ENCODE measurements around the gene NDUFV2.
"Not testable (repeated sequence)": the region's sequence is repeated elsewhere in the genome, so short reads cannot be mapped to it uniquely, and the experiment has no call there.

The NDUFV2 gene

DNA sequence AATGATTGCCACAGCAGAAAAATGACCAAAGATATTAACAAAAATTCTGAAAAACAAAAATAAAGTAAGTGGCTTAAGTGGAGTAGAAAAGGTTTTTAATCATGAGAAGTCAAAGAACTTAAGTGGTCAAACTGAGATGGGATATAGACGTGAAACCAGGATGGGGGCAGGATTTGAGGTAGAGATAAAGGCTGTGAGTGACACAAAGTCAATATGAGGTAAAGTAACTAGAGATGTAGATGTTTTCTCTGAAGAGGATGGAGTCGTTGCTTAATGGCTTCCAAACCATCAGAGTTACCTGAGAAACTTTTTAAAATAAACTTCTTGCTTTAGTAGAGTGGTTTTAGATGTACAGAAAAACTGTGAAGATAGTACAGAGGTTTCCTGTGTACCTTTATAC, 55.3 kb downstream of the NDUFV2 start:
- DNase-seq, result no peak

DNA sequence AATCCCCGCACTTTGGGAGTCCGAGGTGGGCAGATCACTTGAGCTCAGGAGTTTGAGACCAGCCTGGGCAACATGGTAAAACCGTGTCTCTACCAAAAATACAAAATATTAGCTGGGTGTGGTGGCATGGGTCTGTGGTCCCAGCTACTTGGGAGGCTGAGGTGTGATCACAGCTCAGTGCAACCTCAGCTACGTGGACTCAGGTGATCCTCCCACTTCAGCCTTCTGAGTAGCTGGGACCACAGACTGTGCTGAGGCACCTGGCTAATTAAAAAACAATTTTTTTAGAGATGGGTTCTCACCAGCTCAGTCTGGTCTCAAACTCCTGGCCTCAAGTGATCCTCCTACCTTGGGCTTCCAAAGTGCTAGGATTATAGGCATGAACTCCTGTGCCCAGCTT, 57.5 kb downstream of the NDUFV2 start:
- DNase-seq, result no peak

DNA sequence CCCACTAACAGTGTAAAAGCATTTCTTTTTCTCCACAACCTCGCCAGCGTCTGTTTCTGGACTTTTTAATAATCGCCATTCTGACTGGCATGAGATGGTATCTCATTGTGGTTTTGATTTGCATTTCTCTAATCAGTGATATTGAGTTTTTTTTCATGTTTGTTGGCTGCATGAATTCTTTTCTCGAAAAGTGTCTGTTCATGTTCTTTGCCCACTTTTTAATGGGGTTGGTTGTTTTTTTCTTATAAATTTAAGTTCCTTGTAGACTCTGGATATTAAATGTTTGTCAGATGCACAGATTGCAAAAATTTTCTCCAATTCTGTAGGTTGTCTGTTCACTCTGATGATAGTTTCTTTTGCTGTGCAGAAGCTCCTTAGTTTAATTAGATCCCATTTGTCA, 60.2 kb downstream of the NDUFV2 start:
- DNase-seq, result not testable (repeated sequence)

DNA sequence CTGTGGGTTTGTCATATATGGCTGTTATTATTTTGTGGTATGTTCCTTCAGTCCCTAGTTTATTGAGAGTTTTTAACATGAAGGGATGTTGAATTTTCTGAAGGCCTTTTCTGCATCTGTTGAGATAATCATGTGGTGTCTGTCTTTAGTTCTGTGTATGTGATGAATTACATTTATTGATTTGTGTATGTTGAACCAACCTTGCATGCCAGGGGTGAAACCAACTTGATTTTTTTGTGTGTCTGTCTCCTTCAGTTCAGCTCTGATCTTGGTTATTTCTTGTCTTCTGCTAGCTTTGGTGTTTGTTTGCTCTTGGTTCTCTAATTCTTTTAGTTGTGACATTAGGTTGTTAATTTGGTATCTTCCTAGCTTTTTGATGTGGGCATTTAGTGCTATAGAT, 61.6 kb downstream of the NDUFV2 start:
- not testable (repeated sequence) for DNase-seq

DNA sequence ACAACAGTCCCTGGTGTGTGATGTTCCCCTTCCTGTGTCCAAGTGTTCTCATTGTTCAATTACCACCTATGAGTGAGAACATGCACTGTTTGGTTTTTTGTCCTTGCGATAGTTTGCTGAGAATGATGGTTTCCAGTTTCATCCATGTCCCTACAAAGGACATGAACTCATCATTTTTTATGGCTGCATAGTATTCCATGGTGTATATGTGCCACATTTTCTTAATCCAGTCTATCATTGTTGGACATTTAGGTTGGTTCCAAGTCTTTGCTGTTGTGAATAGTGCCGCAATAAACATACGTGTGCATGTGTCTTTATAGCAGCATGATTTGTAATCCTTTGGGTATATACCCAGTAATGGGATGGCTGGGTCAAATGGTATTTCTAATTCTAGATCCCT, 63.4 kb downstream of the NDUFV2 start:
- not testable (repeated sequence) for DNase-seq

DNA sequence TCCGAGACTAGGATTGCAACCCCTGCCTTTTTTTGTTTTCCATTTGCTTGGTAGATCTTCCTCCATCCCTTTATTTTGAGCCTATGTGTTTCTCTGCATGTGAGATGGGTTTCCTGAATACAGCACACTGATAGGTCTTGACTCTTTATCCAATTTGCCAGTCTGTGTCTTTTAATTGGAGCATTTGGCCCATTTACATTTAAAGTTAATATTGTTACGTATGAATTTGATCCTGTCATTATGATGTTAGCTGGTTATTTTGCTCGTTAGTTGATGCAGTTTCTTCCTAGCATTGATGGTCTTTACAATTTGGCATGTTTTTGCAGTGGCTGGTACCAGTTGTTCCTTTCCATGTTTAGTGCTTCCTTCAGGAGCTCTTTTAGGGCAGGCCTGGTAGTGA, 67.0 kb downstream of the NDUFV2 start:
- DNase-seq, result not testable (repeated sequence)

DNA sequence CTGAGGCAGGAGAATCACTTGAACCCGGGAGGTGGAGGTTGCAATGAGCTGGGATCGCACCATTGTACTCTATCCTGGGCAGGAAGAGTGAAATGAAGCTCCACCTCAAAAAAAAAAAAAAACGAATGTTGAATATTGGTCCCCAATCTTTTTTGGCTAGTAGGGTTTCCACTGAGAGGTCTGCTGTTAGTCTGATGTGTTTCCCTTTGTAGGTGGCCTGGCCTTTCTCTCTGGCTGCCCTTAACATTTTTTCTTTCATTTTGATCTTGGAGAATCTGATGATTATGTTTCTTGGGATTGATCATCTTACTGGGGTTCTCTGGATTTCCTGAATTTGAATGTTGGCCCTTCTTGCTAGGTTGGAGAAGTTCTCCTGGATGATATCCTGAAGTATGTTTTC, 69.4 kb downstream of the NDUFV2 start:
- DNase-seq, result not testable (repeated sequence)

DNA sequence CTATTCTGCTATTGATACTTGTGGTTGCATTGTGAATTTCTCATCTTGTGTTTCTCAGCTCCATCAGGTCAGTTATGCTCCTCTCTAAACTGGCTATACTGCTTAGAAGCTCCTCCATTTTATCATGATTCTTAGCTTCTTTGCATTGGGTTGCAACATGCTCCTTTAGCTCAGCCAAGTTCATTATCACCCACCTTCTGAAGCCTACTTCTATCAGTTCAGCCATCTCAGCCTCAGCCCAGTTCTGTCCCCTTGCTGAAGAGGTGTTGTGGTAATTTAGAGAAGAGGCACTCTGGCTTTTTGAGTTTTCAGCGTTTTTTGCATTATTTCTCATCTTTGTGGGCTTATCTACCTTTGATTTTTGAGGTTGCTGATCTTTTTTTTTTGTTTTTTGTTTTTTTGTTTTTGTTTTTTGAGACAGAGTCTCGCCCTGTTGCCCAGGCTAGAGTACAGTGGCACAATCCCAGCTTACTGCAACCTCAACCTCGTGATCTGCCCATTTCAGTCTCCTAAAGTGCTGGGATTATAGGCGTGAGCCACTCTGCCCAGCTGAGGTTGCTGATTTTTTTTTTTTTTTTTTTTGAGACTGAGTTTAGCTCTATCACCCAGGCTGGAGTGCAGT, 70.1 kb downstream of the NDUFV2 start:
- no peak for DNase-seq

DNA sequence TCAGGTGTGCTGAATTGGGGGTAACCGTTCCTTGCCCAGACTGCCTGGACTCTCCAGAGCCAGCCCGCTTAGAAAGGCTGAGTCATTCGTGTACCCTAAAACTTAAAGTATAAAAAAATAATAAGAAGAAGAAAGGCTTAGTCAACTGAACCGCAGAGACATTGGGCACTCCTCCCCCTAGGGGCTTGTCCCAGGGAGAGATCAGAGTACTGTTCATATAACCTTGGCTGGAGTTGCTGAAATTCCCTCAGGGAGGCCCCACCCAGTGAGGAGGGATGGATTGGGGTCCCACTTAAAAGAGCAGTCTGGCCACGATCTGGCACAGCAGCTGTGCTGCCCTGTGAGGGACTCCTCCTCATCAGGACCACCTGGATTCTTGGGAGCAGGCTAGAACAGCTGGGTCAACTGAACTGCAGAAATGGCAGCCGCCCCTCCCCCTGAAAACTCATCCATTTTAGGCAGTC, 71.3 kb downstream of the NDUFV2 start:
- DNase-seq, result no peak

DNA sequence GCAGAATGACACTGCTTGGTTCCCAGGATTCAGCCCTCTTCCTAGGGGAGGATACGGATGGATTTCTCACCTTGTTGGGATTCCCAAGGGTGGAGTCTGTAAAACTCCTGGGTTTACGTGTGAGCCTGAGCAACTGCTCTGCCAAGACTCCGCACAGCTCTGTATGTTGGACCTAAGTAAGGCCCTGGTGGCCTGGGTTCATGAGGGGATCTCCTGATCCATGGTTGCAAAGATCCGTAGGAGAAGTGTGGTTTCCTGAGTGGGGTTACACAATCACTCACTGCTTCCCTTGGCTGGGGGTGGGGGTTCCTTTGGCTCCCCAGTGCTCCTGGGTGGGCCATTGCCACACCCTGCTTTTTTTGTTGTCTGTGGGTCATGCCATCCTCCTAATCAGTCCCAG, 71.8 kb downstream of the NDUFV2 start:
- DNase-seq, result no peak

DNA sequence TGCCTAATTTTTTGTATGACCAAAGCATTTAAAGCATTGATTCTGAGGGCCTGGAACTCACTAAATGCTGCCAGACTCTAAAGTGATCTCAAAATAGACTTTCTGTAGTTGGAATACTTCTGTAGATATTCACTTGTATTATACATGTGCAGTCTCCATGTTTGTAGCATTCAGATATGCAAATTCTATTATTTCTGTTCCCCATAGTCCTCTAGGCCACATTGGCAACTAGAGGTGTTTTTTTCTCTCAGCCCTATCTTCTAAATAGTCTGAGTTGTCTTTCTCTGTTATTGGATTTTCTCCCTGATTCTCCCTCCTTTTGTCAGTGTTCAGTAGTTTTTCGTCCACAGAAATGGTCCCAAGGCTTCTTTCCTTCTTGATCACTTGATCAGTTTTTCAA, 72.6 kb downstream of the NDUFV2 start:
- DNase-seq, result no peak

DNA sequence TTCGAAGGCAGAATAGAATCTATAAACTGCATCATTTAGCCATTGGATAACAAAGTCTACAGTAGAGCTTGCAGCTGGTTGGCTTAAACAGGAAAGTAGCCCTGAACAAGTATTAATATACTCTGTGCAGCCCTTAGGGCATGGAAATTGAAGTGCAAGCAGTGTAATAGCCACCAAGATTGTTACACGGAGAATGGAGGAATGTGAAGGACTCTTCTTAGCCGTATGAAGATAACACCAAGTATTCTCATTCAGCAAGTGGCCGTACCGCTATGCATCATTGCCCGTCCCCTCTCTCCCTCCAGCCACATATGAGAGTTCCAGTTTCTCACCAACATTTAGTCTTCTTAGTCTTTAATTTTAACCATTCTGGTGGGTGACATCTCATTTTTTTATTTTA, 74.5 kb downstream of the NDUFV2 start:
- DNase-seq, result no peak

DNA sequence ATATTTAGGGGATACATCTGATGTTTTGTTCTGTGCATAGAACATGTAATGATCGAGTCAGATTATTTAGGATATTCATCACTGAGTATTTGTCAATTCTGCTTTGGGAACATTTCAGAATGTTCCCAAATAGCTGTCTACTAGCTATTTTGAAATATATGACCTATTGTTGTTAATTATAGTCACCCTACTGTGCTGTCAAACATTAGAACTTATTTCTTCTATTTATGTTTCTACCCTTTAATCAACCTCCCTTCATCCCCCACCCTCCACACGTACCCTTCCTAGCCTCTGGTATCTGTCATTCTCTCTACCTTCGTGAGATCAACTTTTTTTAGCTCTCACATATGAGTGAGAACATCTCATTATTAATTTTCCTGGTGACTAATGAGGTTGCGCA, 75.0 kb downstream of the NDUFV2 start:
- DNase-seq, result no peak

DNA sequence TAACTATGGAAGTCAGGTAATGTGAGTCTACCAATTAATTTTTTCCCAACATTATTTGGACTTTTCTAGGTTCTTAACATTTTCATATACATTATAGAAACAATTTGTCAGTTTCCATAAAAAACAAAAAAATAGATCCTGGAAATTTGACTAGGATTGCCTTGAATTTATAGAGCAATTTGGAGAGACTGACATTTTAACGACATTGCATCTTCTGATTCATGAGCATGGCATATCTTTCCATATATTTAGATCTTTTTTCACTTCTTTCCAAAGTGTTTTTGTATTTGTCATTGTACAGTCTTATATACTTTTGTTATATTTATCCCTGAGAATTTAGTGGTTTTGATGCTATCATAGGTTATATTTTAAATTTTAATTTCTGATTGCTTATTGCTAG, 76.1 kb downstream of the NDUFV2 start:
- DNase-seq, result no peak

DNA sequence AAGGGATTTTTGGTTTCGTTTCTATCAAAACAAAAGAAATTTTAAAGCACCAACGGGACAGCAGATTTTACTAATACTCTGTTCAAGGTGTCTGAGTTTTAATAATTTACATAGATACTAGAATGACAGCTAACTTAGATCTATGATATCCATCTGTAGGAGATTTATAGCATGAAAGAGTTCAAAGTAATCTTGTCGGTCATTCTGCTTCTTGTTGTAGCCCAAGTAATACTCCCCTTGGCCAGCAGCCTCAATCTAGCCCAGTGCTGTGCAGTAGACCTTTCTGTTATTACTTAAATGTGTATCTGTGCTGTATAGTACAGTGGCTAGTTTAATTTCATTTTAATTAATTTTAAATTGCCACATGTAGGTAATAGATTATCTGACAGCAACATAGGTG, 78.8 kb downstream of the NDUFV2 start:
- no peak for DNase-seq

DNA sequence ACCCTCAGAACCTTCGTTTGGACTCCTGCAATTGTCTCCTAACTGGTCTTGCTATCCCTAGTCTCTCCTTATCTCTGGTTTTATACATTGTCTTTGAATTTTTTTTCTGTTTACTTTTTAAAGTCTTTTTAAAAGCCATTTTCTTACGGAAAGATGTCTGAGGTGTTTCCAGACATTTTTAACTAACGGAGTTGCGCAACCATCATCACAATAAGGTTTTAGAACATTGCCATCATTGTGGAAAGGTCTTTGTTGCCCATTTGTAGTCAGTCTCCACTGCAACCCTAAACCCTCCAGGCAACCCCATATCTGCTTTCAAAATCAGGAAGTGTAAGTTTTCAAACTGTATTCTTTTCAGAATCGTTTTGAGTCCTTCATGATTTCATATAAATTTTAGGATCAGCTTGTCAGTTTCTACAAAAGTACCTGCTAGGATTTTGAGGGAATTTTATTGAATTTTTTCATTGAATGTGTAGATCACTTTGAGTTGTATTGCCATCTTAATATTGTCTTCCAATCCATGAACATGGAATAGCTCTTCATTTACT, 80.4 kb downstream of the NDUFV2 start:
- no peak for DNase-seq

Data from stimulated activated CD8-positive, alpha-beta memory T cell treated with anti-CD3 and anti-CD28 coated beads, Interleukin-4, amount 100 ng/mL, for 48 hours (primary cell).